ENCODE data around the gene GAL.

GAL gene

DNA sequence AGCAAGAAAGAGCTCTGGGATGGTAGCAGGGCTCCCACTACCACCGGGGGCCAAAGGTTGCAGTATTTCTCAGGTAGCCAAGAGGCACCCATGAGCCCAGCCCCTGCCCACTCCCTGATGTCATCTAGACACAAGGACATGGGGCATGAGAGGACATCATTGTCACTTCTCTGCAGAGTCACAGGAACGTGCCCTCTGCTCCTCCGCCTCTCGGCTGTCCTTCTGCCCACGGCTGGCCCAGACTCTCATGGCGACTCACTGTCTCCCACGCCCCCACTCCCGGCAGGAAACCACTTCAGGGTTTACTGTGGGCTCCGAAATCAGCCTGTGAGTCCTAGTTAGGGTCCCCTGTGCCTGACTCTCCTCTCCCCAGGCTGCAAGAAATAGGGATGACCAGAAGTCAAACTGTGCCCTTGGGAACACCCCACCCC, 1.8 kb upstream of the GAL start:
- TF ChIP-seq, protein P1, sequence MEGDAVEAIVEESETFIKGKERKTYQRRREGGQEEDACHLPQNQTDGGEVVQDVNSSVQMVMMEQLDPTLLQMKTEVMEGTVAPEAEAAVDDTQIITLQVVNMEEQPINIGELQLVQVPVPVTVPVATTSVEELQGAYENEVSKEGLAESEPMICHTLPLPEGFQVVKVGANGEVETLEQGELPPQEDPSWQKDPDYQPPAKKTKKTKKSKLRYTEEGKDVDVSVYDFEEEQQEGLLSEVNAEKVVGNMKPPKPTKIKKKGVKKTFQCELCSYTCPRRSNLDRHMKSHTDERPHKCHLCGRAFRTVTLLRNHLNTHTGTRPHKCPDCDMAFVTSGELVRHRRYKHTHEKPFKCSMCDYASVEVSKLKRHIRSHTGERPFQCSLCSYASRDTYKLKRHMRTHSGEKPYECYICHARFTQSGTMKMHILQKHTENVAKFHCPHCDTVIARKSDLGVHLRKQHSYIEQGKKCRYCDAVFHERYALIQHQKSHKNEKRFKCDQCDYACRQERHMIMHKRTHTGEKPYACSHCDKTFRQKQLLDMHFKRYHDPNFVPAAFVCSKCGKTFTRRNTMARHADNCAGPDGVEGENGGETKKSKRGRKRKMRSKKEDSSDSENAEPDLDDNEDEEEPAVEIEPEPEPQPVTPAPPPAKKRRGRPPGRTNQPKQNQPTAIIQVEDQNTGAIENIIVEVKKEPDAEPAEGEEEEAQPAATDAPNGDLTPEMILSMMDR (IDR thresholded peaks at IDR 0.05; ENCODE audit: control insufficient read depth, insufficient read depth, low read depth, low read length, missing control alignments), result no peak
- H3K4me3 ChIP-seq (ENCODE audit: control insufficient read depth, low read depth, low read length), result no peak overlapping the region
- DNase-seq (ENCODE audit: low read depth), result no peak

DNA sequence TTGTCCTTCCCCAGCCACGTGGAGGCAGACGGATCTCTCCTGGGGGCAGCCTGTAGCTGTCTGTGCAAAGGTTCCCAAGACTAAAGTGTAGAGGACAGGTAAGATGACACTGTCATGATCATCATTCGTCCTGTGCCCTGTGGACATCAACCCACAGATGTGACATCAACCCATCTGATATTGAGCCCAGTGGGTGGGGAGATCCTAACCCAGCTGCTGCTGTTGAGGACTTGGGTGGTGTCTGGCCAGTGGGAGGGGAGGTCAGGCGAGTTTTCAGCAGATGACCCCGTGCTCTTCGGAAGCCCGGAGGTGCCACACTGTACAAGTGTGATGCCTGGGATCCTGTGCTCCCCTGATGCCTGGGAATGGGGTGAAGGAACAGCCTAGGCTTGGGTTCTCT, 1.2 kb upstream of the GAL start:
- no peak for DNase-seq (ENCODE audit: low read depth)
- TF ChIP-seq, protein P1 (IDR thresholded peaks at IDR 0.05; ENCODE audit: control insufficient read depth, insufficient read depth, low read depth, low read length, missing control alignments), result no peak
- H3K4me3 ChIP-seq (ENCODE audit: control insufficient read depth, low read depth, low read length), result no peak overlapping the region

DNA sequence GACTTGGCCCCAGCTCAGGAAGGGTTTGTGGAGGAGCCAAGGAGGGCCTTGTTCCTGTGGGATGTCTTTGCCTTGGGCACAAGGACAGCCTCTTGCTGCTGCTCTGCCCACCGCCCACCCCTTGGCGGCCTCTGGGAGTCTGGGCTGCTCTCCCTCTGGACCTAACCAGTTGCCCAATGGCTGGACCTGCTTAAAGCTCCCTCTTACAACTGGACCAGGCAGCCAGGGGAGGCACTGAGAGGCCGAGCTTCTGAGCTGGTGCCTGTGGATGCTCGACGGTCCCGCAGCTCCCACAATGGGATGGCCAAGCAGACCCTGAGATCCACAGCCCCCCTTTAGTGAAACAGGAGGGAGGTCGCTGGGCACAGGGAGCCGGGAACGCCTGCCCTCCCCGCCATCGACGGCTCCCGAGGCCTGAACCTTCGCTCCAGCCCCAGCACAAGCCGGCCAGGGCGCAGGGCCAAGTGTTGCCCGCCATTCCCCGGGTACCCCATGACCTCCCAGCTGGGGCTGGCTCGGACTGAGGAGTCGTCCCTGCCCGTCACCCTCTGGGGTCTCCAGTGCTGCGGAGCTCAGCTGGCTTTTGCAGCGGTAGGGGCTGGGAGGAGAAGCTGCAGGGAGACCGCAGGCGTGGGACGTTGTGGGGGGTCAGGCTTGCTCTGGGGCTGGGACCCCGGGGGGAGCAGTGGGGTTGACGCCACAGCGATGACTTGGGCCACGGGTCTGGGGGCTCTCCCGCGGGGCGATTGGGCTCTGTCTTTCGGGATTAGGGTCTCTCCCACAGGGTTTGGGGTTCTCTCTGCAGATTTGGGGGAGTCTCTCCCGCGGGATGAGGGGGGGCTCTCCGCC, 584 bp upstream of the GAL start:
- TF ChIP-seq, protein P1 (IDR thresholded peaks at IDR 0.05; ENCODE audit: control insufficient read depth, insufficient read depth, low read depth, low read length, missing control alignments), result no peak
- no peak overlapping the region for H3K4me3 ChIP-seq (ENCODE audit: control insufficient read depth, low read depth, low read length)
- no peak for DNase-seq (ENCODE audit: low read depth)

DNA sequence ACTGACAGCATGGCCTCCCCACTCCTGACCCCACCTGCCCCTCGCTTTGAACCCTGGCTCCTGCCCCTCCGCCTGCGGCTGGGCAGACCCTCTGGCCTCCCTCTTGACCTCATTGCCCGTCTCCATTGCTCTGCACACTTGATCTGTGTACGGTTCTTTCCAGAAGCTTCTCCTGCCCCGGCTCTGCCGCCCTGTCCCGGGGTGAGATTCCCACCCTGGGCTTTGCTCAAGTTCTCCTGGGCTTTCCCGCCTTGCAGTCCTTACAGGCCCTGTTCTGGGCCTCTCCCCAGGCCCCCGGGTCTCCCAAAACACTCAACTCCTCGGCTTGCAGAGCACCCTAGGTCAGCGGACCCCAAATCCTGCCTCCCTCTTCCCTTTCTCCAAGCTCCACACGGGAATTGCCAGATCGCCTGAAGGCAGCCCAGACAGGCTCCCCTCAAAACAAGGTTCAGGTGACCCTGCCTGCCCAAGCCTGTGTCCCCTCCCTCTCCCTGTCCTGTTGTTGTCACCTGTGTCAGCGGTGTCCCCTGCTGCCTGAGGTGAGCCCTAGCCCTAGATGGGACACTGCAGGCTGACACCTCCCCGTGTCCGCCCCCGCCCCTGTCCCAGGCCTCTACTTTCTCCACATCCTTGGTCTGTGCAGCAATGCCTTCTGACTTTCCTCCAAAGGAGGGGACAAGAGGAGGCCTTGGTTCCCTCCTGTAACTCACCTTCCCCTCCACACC, 1.5 kb downstream of the GAL start:
- no peak for DNase-seq (ENCODE audit: low read depth)
- TF ChIP-seq, protein P1 (IDR thresholded peaks at IDR 0.05; ENCODE audit: control insufficient read depth, insufficient read depth, low read depth, low read length, missing control alignments), result no peak
- no peak overlapping the region for H3K4me3 ChIP-seq (ENCODE audit: control insufficient read depth, low read depth, low read length)

DNA sequence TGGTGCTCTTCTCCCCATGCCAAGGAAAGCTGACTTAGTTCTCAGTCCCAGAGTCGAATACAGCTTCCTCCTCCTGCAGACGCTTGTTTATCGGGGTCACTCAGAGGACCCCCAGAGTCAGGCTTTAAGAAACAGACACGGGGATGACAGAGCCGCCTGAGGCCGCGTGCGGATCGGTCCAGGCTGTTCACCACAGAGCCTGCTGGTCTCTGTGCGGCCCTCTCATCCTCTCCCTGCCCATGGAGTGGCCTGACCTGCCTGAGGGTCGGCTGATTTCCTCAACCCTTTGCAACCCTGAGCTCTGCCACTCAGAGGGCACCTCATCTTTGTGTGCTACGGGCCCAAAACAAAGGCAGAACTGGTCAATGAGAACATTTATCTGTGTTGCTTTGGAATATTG, 2.1 kb downstream of the GAL start:
- TF ChIP-seq, protein P1 (IDR thresholded peaks at IDR 0.05; ENCODE audit: control insufficient read depth, insufficient read depth, low read depth, low read length, missing control alignments), result no peak
- no peak overlapping the region for H3K4me3 ChIP-seq (ENCODE audit: control insufficient read depth, low read depth, low read length)
- DNase-seq (ENCODE audit: low read depth), result no peak

DNA sequence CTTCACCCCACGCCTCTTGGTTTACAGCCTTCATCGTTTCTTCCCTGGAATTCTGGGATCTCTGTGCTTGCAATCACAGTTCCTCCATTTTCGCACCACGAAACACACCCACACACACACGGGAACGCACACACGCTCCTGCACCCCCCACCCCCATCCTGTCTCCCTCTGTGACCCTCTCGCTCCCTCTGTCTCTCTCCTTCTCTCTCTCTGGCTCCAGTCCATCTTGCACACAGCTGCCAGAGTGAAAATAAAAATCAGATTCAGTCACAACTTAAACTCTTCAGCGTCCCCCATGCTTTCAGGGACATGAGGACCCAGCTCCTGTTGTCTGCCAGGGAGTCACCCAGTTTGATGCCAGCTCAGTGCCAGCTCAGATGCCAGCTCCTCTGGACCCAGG, 3.0 kb downstream of the GAL start:
- no peak for DNase-seq (ENCODE audit: low read depth)
- TF ChIP-seq, protein P1 (IDR thresholded peaks at IDR 0.05; ENCODE audit: control insufficient read depth, insufficient read depth, low read depth, low read length, missing control alignments), result no peak
- no peak overlapping the region for H3K4me3 ChIP-seq (ENCODE audit: control insufficient read depth, low read depth, low read length)
